ENCODE data around the gene CCDC88A. TPM values are rescaled to one million over a fixed set of nuclear protein-coding genes. Genes with fewer than 3 reads are reported as not detected.
"Not testable (repeated sequence)": the region's sequence is repeated elsewhere in the genome, so short reads cannot be mapped to it uniquely, and the experiment has no call there.

Gene CCDC88A
- total RNA-seq, 6 experiments from 2014 or later: 39.7 to 62.5 (median 45.7) TPM

GRCh38 chr2:55454121-55454520 lies 34.5 kb upstream of the CCDC88A start:
- Mint-ChIP-seq H3K4me3 (no peak overlapping the region), H3K4me1 (ENCODE audit: low read depth) (no peaks in the 10 kb centered on the region), H3K36me3 (ENCODE audit: low read depth) (no peaks in the 10 kb centered on the region)

DNA sequence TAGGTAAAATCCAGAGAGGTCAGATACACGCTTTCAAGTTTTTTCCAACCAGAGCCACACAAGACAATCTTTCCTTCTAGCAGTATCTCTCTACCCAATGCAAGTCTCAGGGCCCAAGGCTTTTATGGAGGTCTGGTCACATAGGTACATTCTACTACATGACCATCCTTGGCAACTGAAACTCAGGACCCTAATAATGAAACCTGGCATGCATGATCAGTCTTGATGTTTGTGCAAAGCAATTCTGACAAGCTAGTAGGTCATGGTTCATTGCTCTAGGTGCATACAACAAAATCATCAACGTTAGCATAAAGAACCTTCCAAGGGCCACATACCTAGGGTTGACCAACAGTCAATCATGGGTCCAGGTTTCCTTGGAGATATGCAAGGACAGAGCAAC lies 33.2 kb upstream of the CCDC88A start:
- no peak for TF ChIP-seq CTCF (IDR thresholded peaks at IDR 0.05)
- Mint-ChIP-seq H3K4me1 (ENCODE audit: low read depth) (no peaks in the 10 kb centered on the region), H3K36me3 (ENCODE audit: low read depth) (no peaks in the 10 kb centered on the region)

More at GRCh38 chr2:55454121-55454520, 34.5 kb upstream of the CCDC88A start:
- Mint-ChIP-seq H3K9me3 (no peaks in the 10 kb centered on the region), H3K27me3 (ENCODE audit: insufficient read depth) (peaks cover 9% of the 10 kb centered on the region), H3K27ac (no peak overlapping the region)
- DNase-seq: no peak
- TF ChIP-seq CTCF (IDR thresholded peaks at IDR 0.05): no peak

GRCh38 chr2:55451699-55452098 lies 32.0 kb upstream of the CCDC88A start:
- Mint-ChIP-seq H3K4me3 (no peak overlapping the region), H3K36me3 (ENCODE audit: low read depth) (no peaks in the 10 kb centered on the region), H3K9me3 (no peaks in the 10 kb centered on the region), H3K4me1 (ENCODE audit: low read depth) (no peaks in the 10 kb centered on the region), H3K27ac (no peak overlapping the region), H3K27me3 (ENCODE audit: insufficient read depth) (peaks cover 9% of the 10 kb centered on the region)
- no peak for DNase-seq
- no peak for TF ChIP-seq CTCF (IDR thresholded peaks at IDR 0.05)

More for the DNA sequence above, 33.2 kb upstream of the CCDC88A start:
- Mint-ChIP-seq H3K27me3 (ENCODE audit: insufficient read depth) (peaks cover 9% of the 10 kb centered on the region), H3K27ac (no peak overlapping the region), H3K9me3 (no peaks in the 10 kb centered on the region), H3K4me3 (no peak overlapping the region)
- no peak for DNase-seq

GRCh38 chr2:55450014-55450413 lies 30.4 kb upstream of the CCDC88A start:
- not testable (repeated sequence) for H3K27ac Mint-ChIP-seq; H3K4me3 Mint-ChIP-seq; DNase-seq; H3K9me3 Mint-ChIP-seq; H3K27me3 Mint-ChIP-seq (ENCODE audit: insufficient read depth); H3K4me1 Mint-ChIP-seq (ENCODE audit: low read depth); H3K36me3 Mint-ChIP-seq (ENCODE audit: low read depth)

DNA sequence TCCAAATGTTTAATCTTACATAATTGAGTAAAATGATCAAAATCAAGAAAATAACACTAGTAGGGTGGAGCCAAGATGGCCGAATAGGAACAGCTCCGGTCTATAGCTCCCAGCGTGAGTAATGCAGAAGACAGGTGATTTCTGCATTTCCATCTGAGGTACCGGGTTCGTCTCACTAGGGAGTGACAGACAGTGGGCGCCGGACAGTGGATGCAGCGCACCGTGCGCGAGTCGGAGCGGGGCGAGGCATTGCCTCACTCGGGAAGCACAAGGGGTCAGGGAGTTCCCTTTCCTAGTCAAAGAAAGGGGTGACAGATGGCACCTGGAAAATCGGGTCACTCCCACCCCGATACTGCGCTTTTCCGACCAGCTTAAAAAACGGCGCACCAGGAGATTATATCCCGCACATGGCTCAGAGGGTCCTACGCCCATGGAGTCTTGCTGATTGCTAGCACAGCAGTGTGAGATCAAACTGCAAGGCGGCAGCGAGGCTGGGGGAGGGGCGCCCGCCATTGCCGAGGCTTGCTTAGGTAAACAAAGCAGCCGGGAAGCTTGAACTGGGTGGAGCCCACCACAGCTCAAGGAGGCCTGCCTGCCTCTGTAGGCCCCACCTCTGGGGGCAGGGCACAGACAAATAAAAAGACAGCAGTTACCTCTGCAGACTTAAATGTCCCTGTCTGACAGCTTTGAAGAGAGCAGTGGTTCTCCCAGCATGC lies 22.5 kb upstream of the CCDC88A start:
- not testable (repeated sequence) for H3K27ac Mint-ChIP-seq; H3K4me3 Mint-ChIP-seq; H3K27me3 Mint-ChIP-seq (ENCODE audit: insufficient read depth); H3K9me3 Mint-ChIP-seq; H3K36me3 Mint-ChIP-seq (ENCODE audit: low read depth); H3K4me1 Mint-ChIP-seq (ENCODE audit: low read depth); DNase-seq

DNA sequence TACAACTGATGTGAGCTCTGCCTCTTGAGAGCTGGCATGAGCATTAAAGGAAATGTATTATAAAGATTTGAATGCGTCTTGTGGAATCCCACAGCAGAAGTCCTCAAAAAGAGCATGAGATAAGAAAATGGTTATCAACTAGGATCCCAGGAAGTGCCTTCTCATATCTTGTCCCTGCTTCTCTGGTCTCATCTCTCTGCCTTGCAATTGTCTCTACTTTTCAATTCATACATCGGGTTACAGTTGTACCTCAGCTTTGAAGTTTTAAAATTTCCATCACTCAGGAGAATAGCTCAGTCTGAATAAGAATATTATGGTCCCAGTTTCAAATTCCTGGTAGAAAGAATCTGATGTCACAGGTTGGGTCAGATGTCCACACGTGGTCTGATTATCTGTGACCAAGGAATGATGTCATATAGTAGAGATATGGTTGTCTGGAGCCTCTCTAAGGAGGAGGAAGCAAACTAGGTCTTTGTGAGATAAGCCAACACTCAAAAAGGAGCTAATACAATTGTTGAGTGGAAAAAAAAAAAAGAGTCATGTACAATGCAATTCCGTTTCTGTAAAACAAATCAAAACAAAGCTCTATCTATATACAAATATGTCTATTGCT lies 21.7 kb upstream of the CCDC88A start:
- H3K4me3 Mint-ChIP-seq: no peak overlapping the region
- no peak overlapping the region for H3K27ac Mint-ChIP-seq
- DNase-seq: no peak
- no peaks in the 10 kb centered on the region for H3K4me1 Mint-ChIP-seq (ENCODE audit: low read depth)
- no peak for TF ChIP-seq CTCF (IDR thresholded peaks at IDR 0.05)
- no peaks in the 10 kb centered on the region for H3K9me3 Mint-ChIP-seq
- H3K27me3 Mint-ChIP-seq (ENCODE audit: insufficient read depth): peaks cover 1% of the 10 kb centered on the region; the same call in 1 of the 2 replicates
- H3K36me3 Mint-ChIP-seq (ENCODE audit: low read depth): no peaks in the 10 kb centered on the region

All from HFFc6 (cell line).